Epithelial cell of proximal tubule (primary cell): ENCODE measurements around the gene CORO1C. TPM values are rescaled to one million over a fixed set of nuclear protein-coding genes. Genes with fewer than 3 reads are reported as not detected.

Experiments used
- DNase-seq: peaks from one replicate; pipeline ENCODE4 v3.0.0-alpha.2; 2011; ENCODE audit warnings: low read depth
- H3K4me3 ChIP-seq: 2 replicates; pipeline ENCODE4 v1.5.1; 2011; ENCODE audit warnings: low read depth, mild to moderate bottlenecking, low read length
- total RNA-seq: library from RNA; depleted of rRNA; stranded (reverse); fragments of >200 nt; gene quantifications from 2 replicates; pipeline ENCODE4 v1.2.3, GENCODE V29; 2015
- TF ChIP-seq, protein P1 (sequence below): conservative IDR thresholded peaks from 2 replicates; pipeline ENCODE4 v1.5.1; 2012; ENCODE audit warnings: low read depth, mild to moderate bottlenecking, low read length

The CORO1C gene
- total RNA-seq, 1 donor from 2014 or later = 157 TPM

DNA sequence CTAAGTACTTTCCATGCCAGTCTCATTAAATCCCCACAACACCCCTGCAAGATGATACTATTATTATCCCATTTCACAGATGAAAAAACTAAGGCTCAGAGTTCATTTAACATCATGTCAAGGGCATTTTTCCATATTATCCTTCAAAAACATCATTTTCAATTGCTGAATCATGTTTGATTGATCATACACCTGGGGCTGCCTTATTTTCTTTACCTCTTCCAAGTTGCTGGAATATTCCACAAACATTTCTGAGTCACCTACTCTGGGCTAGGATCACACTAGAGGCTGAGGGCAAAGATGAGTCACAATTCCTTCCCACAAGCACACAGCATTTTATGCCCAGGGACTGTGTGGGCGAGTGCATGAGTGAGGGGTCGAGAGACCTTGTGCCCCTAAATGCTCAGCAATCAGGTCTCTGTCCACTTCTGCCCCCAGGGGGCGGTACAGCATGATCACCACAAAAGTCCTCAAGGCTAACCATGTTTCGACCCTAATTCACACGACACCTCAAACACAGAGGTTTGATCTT lies 119.4 kb downstream of the CORO1C start:
- DNase-seq = peak; percentile 93

DNA sequence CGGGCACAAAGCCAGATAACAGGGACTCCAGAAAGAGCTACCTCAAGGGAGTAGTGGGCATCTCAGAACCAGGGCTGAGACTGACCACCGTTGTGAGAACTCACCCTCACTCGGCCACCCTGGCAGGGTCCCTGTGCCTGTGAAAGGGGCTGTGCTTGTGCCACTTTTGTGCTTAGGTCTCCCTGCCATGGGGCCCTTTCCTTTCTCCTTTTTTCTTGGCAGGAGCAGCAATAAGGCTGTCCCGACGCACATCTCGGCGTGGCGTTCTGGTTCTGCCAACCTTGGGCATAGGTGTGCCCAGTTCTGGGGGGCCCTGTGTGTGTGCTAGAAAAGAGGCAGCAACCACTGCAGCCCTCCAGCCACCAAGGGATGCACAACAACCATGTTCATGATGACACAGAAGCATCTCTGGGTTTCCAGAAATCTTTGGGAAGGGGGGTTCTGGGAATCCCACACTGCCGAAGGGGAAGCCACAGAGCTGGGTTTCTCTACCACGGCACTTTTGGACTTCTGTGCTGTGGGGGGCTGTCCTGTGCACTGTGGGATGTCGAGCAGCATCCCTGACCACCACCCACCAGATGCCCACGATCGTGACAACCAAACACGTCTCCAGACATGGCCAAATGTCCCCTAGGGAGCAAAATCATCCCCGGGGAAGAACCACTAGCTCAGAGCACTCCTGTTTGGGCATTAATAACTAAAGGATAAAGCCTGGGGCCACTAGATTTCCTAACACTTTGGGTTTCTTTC lies 120.3 kb downstream of the CORO1C start:
- DNase-seq = no peak
- TF ChIP-seq, protein P1, sequence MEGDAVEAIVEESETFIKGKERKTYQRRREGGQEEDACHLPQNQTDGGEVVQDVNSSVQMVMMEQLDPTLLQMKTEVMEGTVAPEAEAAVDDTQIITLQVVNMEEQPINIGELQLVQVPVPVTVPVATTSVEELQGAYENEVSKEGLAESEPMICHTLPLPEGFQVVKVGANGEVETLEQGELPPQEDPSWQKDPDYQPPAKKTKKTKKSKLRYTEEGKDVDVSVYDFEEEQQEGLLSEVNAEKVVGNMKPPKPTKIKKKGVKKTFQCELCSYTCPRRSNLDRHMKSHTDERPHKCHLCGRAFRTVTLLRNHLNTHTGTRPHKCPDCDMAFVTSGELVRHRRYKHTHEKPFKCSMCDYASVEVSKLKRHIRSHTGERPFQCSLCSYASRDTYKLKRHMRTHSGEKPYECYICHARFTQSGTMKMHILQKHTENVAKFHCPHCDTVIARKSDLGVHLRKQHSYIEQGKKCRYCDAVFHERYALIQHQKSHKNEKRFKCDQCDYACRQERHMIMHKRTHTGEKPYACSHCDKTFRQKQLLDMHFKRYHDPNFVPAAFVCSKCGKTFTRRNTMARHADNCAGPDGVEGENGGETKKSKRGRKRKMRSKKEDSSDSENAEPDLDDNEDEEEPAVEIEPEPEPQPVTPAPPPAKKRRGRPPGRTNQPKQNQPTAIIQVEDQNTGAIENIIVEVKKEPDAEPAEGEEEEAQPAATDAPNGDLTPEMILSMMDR = no peak
- H3K4me3 ChIP-seq = no peak overlapping the region

More for the DNA sequence above, 119.4 kb downstream of the CORO1C start:
- TF ChIP-seq, protein P1 = peak; percentile 59
- H3K4me3 ChIP-seq = no peak overlapping the region

DNA sequence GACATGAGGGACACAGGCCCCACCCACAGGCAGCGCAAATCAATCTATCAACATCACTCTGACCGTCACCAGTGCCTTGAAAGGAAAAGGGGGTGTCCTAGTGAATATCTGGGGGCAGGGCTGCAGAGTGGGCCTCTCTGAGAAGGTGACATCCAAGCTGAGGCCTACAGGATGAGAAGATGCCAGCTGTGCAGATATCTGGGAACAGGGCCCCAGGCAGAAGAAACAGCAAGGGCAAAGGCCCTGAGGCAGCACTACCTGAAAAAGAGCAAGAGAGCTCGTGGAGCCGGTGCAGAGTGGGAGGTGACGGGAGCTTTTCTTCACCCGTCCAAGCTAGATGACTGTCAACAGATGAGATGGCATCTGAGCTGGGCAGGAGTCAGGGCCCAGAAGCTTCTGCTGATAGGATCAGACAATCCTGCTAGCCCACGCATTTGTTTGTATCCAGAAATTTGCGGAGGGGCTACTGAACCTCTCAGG lies 120.9 kb downstream of the CORO1C start:
- no peak overlapping the region for H3K4me3 ChIP-seq
- TF ChIP-seq, protein P1 = no peak
- no peak for DNase-seq

DNA sequence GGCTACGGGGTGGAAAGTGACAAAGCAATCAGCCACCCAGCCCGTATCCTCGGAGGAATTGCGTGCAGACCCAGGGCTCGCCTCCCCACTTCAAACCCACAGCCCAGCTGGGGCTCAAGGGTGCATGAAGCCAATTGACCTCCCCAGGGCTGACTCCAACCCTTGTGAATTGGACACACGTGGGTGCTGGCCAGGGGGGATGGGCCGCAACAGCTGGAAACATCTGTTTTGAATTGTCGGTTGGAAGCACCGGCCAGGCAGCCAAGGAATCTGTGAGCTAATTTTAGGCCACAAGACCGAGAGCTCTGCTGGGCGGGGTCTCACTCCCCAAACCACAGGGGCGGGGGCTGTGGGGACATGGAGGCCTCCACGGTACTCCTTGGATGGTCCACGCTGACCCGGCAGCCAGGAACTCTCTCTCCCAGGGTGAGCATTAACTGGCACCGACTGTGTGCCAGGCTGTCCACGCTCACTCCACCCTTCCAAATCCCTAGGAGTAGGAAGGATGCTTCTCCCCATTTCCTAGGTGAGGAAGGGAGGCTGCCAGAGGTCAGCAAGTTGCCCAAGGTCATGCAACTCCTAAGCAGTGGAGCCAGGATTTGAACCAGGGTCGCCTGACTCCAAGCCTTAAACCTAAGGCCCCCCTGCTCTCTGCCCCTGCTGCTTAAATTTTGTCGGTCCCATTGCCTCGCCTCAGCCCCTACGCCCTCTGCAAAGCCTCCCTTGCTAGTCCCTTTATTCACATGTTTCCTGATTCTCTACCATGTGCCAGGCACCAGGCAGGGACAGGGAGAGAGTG lies 121.6 kb downstream of the CORO1C start:
- DNase-seq = no peak
- no peak overlapping the region for H3K4me3 ChIP-seq
- TF ChIP-seq, protein P1 = no peak

DNA sequence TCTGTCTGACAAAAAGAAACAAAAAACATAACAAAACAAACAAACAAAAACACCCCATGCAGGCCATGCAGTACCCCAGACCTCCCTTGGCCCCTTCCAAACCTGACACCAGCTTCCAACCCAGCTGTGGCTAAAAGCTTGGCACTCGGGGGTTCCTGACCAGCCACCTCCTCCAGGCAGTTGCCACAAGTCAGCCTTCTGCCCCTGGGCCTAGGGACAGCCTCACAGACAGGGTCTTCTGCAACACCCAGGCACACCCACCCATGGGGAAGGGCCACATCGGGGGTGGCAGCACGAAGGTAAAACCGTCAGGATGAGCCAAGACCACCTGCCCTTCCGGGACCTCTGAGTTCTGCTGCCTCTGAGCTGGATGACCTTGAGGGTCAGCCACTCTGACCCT lies 122.7 kb downstream of the CORO1C start:
- DNase-seq = no peak
- TF ChIP-seq, protein P1 = no peak
- no peak overlapping the region for H3K4me3 ChIP-seq

DNA sequence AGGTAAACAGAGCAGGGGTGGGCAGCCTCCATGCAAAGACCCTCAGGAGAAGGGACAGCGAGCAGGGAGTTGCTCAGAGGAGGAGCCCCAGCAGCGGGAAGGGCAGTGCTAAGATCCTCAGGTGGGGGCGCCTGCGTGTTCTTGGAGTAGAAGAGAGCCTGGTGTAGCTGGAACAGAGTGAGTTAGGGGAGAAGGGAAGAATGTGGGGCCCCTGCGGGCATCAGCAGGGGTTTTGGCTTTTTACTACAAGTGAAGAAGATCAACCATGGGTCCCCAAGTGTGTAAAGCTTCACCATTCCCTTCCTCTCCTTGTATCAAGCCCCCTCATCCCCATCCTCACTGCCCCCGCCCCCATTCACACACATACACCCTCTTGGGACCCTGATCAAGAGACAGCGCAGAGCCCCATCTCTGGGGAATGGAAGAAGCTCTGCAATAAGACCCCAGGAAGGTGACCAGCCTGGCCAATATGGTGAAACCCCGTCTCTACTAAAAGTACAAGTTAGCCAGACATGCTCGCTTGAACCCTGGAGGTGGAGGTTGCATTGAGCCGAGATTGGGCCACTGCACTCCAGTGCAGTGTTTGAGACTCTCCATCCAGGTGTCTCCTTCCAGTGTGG lies 123.2 kb downstream of the CORO1C start:
- H3K4me3 ChIP-seq = no peak overlapping the region
- TF ChIP-seq, protein P1 = no peak
- no peak for DNase-seq
